HG03460 (cell line): ENCODE data around the gene FBRSL1.
A peak's percentile ranks its signal among the peaks of the same experiment; 100 is the strongest.

ENCODE experiments used
- ATAC-seq: cut with Tn5 transposase; IDR thresholded peaks from one replicate; pipeline ENCODE4 v1.9.1; 2021; ENCODE audit not compliant: unreplicated experiment

Gene FBRSL1

GRCh38 chr12:132483208-132483607 is 6.7 kb upstream of the FBRSL1 start:
- ATAC-seq: no peak

- no peak for ATAC-seq
Measured at GRCh38 chr12:132483612-132484011, 6.3 kb upstream of the FBRSL1 start.

GRCh38 chr12:132484183-132484890 is 5.6 kb upstream of the FBRSL1 start:
- no peak for ATAC-seq

GRCh38 chr12:132484891-132485441 is 5.0 kb upstream of the FBRSL1 start:
- no peak for ATAC-seq

GRCh38 chr12:132485619-132486018 is 4.3 kb upstream of the FBRSL1 start:
- ATAC-seq: no peak

- ATAC-seq: no peak
Measured at GRCh38 chr12:132486168-132486567, 3.8 kb upstream of the FBRSL1 start.

GRCh38 chr12:132486576-132486975 is 3.4 kb upstream of the FBRSL1 start:
- ATAC-seq: no peak

- ATAC-seq: no peak
Measured at GRCh38 chr12:132487311-132487741, 2.6 kb upstream of the FBRSL1 start.

GRCh38 chr12:132488127-132489077 is 1.5 kb upstream of the FBRSL1 start:
- ATAC-seq: no peak

GRCh38 chr12:132489078-132489601 is 811 bp upstream of the FBRSL1 start:
- ATAC-seq: peak; percentile 29

- ATAC-seq: no peak
Measured at GRCh38 chr12:132490422-132491137, 629 bp downstream of the FBRSL1 start.

- no peak for ATAC-seq
Measured at GRCh38 chr12:132491138-132491663, 1.2 kb downstream of the FBRSL1 start.

- ATAC-seq: no peak
Measured at GRCh38 chr12:132491761-132492378, 1.9 kb downstream of the FBRSL1 start.

GRCh38 chr12:132492522-132492921 is 2.6 kb downstream of the FBRSL1 start:
- no peak for ATAC-seq

GRCh38 chr12:132492951-132493350 is 3.0 kb downstream of the FBRSL1 start:
- no peak for ATAC-seq

- ATAC-seq: no peak
Measured at GRCh38 chr12:132493482-132494178, 3.7 kb downstream of the FBRSL1 start.

- no peak for ATAC-seq
Measured at GRCh38 chr12:132494294-132495164, 4.6 kb downstream of the FBRSL1 start.

GRCh38 chr12:132495165-132495544 is 5.2 kb downstream of the FBRSL1 start:
- ATAC-seq: no peak
